Brain microvascular endothelial cell (primary cell): Measurements from ENCODE around the gene TMC7.

Experiments used
- DNase-seq: peaks from one replicate; pipeline ENCODE4 v3.0.0-alpha.2; 2020
- H3K27ac ChIP-seq: fragments of 250-450 bp; sonication (Bioruptor Pico); 2 replicates; pipeline ENCODE4 v1.5.1; 2020; ENCODE audit warnings: mild to moderate bottlenecking, moderate library complexity
- H3K27me3 ChIP-seq: fragments of 250-450 bp; sonication (Bioruptor Pico); replicated peaks from 2 replicates; pipeline ENCODE4 v1.5.1; 2020; ENCODE audit warnings: mild to moderate bottlenecking
- H3K36me3 ChIP-seq: fragments of 250-450 bp; sonication (Bioruptor Pico); replicated peaks from 2 replicates; pipeline ENCODE4 v1.5.1; 2020; ENCODE audit warnings: mild to moderate bottlenecking
- H3K4me3 ChIP-seq: 2 replicates; pipeline ENCODE4 v1.5.1; 2011; ENCODE audit warnings: low read depth, mild to moderate bottlenecking, control low read depth, low read length, moderate library complexity
- CTCF ChIP-seq: IDR thresholded peaks from 2 replicates; pipeline ENCODE4 v1.5.1; 2011; ENCODE audit warnings: low read depth, mild to moderate bottlenecking, moderate library complexity, low read length, control low read depth, inconsistent platforms; ENCODE audit errors: missing control alignments
- in situ Hi-C: cut with HindIII; loops from 2 replicates; pipeline ENCODE4 v1.10.0; 2017; ENCODE audit warnings: low sequenced_read_pairs, low pct_ligation_motif_present

TMC7 gene

DNA sequence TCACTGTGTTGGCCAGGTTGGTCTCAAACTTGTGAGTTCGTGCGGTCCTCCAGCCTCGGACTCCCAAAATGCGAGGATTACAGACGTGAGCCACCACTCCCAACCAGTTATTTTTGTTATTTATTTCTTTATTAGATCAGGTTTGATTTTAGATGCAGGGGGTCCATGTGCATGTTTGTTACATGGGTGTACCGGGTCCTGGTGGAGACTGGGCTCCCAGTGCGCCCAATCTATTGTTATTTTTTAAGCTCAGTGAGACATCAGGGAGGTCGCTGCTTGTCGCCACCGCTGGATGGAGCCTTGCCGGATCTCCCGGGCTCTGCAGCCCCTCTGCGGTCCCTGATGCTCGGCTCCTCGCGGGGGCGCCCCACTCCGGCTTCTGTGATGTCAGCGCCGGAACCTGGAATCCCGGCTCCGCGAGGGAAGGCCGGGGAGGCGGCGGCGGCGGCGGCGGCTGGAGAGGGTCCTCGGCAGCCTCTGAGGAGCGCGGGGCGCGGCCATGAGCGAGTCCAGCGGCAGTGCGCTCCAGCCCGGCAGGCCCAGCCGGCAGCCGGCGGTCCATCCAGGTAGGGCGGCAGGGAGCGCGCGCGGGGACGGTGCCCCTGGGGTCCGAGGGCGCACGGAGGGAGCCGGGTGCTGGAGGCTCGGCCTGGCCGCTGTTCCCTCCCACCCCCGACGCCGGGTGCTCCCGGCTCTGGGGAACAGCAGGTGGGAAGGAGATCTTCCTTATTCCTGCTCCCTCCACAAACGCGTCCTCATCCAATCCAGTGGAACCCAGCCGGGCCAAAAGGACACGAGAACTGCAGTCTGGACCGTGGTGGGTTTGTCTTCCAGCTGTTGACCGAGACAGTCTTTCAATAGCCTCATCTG, at the start of gene TMC7:
TSS of gene TMC7 (plus strand) at position 370 of the 870 bp plus-strand sequence. CDS start at position 500, 130 bp downstream.
- DNase-seq = peak; percentile 83
- Histone ChIP-seq H3K27ac (no peak within 1 kb of the TSS), H3K27me3 (no peaks in the 10 kb centered on the region), H3K36me3 (no peaks in the 10 kb centered on the region), H3K4me3 (peak within 1 kb of the TSS; percentile 59)
- peak; percentile 89 for TF ChIP-seq CTCF
- in situ Hi-C loops = no loop called here

- no peak for TF ChIP-seq CTCF
- Histone ChIP-seq H3K27ac (no peak overlapping the region), H3K36me3 (no peaks in the 10 kb centered on the region), H3K27me3 (no peaks in the 10 kb centered on the region), H3K4me3 (no peak overlapping the region)
- in situ Hi-C loops = no loop called here
- DNase-seq = no peak
These were observed 46.9 kb upstream of the TMC7 start for GRCh38 chr16:18936727-18937340.

GRCh38 chr16:18937390-18937789, 46.3 kb upstream of the TMC7 start:
- H3K4me3 ChIP-seq = no peak overlapping the region
- no peaks in the 10 kb centered on the region for H3K27me3 ChIP-seq
- DNase-seq = no peak
- no peak for TF ChIP-seq CTCF
- in situ Hi-C loops = no loop called here
- no peaks in the 10 kb centered on the region for H3K36me3 ChIP-seq
- no peak overlapping the region for H3K27ac ChIP-seq

DNA sequence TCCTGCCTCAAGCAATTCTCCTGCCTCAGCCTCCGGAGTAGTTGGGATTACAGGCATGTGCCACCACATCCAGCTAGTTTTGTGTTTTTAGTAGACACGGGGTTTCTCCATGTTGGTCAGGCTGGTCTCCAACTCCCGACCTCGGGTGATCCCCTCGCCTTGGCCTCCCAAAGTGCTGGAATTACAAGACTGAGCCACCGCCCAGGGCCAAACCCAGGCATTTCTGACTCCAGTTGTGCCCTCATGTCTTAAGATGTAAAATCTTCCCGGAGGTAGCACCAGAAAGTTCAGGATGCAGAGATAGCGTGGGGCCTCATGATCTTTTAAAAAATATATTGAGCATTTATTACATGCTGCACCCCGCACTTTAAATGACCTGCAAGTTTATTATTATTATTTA, 44.7 kb upstream of the TMC7 start:
- Histone ChIP-seq H3K27me3 (no peaks in the 10 kb centered on the region), H3K27ac (no peak overlapping the region), H3K36me3 (no peaks in the 10 kb centered on the region), H3K4me3 (no peak overlapping the region)
- in situ Hi-C loops = no loop called here
- DNase-seq = no peak
- TF ChIP-seq CTCF = no peak

DNA sequence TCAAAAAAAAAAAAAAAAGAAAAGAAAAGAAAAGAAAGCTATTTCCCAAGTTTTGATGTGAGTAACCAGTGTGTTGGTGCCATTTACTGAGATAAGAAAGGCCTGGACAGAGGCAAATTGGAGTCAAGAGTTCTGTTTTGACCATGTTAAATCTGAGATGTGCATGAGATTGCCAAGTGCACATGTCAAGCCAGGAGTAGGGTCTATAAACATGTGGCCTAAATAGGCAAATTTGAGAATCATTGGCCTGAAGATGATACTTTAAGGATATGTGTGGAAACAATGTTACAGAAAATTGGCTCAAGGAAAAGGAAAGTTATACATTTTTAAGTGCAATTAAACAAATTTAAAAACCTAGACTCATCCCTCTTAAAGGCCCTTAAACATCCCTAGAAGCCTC, 42.3 kb upstream of the TMC7 start:
- no peak for DNase-seq
- H3K27me3 ChIP-seq = no peaks in the 10 kb centered on the region
- no peaks in the 10 kb centered on the region for H3K36me3 ChIP-seq
- H3K4me3 ChIP-seq = no peak overlapping the region
- no peak for TF ChIP-seq CTCF
- H3K27ac ChIP-seq = no peak overlapping the region
- in situ Hi-C loops = no loop called here
